Kidney (tissue), 14 donors: ENCODE measurements around the gene ENOX1. TPM values are rescaled to one million over a fixed set of nuclear protein-coding genes. Genes with fewer than 3 reads are reported as not detected.

Experiments used
- DNase-seq, 5 donors: peaks; one replicate each; pipeline ENCODE4 v3.0.0-alpha.2; 2013 to 2020
- FAIRE-seq: peaks from 2 replicates; lab custom pipeline; 2012; peaks lifted over from hg19 to GRCh38; lab: Jason Lieb, UNC
- H3K27ac ChIP-seq, 2 donors: one replicate each; pipeline ENCODE4 v1.7.0; 2013; ENCODE audit warnings: low read depth in 2 of 2, low read length in 2 of 2, inconsistent platforms in 1 of 2
- H3K27me3 ChIP-seq: one replicate; pipeline ENCODE4 v1.7.1; 2013; ENCODE audit warnings: low read length, inconsistent platforms; ENCODE audit not compliant: control insufficient read depth, insufficient read depth
- H3K36me3 ChIP-seq, 3 donors: one replicate each; pipeline versions ENCODE4 v1.7.0 to v1.7.1; 2013; ENCODE audit warnings: low read length in 3 of 3, control low read depth in 1 of 3, inconsistent platforms in 1 of 3; ENCODE audit not compliant: insufficient read depth in 3 of 3, control insufficient read depth in 2 of 3
- H3K4me1 ChIP-seq, 3 donors: one replicate each; pipeline versions ENCODE4 v1.7.0 to v1.7.1; 2013; ENCODE audit warnings: low read length in 3 of 3, inconsistent platforms in 1 of 3, low read depth in 1 of 3; ENCODE audit not compliant: control insufficient read depth in 2 of 3, insufficient read depth in 2 of 3
- H3K4me3 ChIP-seq, 3 donors: one replicate each; pipeline versions ENCODE4 v1.7.0 to v1.8.1; 2013; ENCODE audit warnings: low read length in 3 of 3, control low read depth in 1 of 3, inconsistent platforms in 1 of 3
- H3K9ac ChIP-seq, 3 donors: one replicate each; pipeline versions ENCODE4 v1.7.0 to v1.7.1; 2013; ENCODE audit warnings: low read length in 3 of 3, control low read depth in 1 of 3, inconsistent platforms in 1 of 3
- H3K9me3 ChIP-seq, 3 donors: one replicate each; pipeline versions ENCODE4 v1.7.0 to v1.7.1; 2013; ENCODE audit warnings: low read length in 3 of 3, control low read depth in 1 of 3, inconsistent platforms in 1 of 3; ENCODE audit not compliant: control insufficient read depth in 2 of 3, insufficient read depth in 1 of 3
- CTCF ChIP-seq: IDR thresholded peaks from 3 replicates; pipeline ENCODE4 v1.5.1; 2012; ENCODE audit warnings: mild to moderate bottlenecking, moderate library complexity, borderline replicate concordance; ENCODE audit not compliant: insufficient read depth; ENCODE audit errors: extremely low read depth
- intact Hi-C: fragments of 100-400 bp; cut with DNase I; formaldehyde crosslinking; loops from one replicate; pipeline ENCODE4 v1.11.1; 2022
- polyA plus RNA-seq: library from polyadenylated mRNA; stranded (reverse); fragments of 350-450 nt; fragmentation: Illumina TruSeq; extraction: RNeasy Lipid Tissue Mini Kit (QIAGEN cat#74804); gene quantifications from one replicate; pipeline ENCODE4 v1.2.3, GENCODE V29; 2014; ENCODE audit warnings: low read depth, low replicate concordance; ENCODE audit not compliant: insufficient read depth
- total RNA-seq: library from RNA; stranded (reverse); fragmentation: NEBNext Ultra II Directional; extraction: Animal tissue kit (Norgen Biotek cat#: 25700); gene quantifications from one replicate; pipeline ENCODE4 v1.2.1, GENCODE V29; 2021
- donor health status: control.
- donor health status: control.
- donor health status: control.
- donor health status: control.
- donor health status: control.
- donor health status: DM: yes; HTN: yes; CAD: no.
- donor health status: Normal renal cell carcinoma (clear cell type).

Gene ENOX1
- total and polyA plus RNA-seq, 2 donors from 2014 or later = 4.9 to 6.8 TPM

- DNase-seq (no peak), FAIRE-seq (no peak)
- intact Hi-C loops = no loop called here
Measured at GRCh38 chr13:43728421-43728820, 58.4 kb downstream of the ENOX1 start.

GRCh38 chr13:43727856-43728255 is 58.9 kb downstream of the ENOX1 start:
- H3K27me3 ChIP-seq = no peaks in the 10 kb centered on the region
- H3K4me3 ChIP-seq = no peak overlapping the region
- H3K4me1 ChIP-seq = no peaks in the 10 kb centered on the region
- DNase-seq = no peak
- H3K9ac ChIP-seq = no peak overlapping the region
- H3K27ac ChIP-seq = no peak overlapping the region
- intact Hi-C loops = no loop called here
- no peaks in the 10 kb centered on the region for H3K9me3 ChIP-seq
- H3K36me3 ChIP-seq = no peaks in the 10 kb centered on the region
- no peak for FAIRE-seq
- no peak for TF ChIP-seq CTCF

More at GRCh38 chr13:43728421-43728820, 58.4 kb downstream of the ENOX1 start:
- H3K9ac ChIP-seq = no peak overlapping the region
- H3K27me3 ChIP-seq = no peaks in the 10 kb centered on the region
- H3K9me3 ChIP-seq = no peaks in the 10 kb centered on the region
- no peaks in the 10 kb centered on the region for H3K36me3 ChIP-seq
- H3K4me1 ChIP-seq = no peaks in the 10 kb centered on the region
- H3K4me3 ChIP-seq = no peak overlapping the region
- TF ChIP-seq CTCF = no peak
- H3K27ac ChIP-seq = no peak overlapping the region

GRCh38 chr13:43725460-43725859 is 61.3 kb downstream of the ENOX1 start:
- intact Hi-C loops = no loop called here
- H3K4me1 ChIP-seq = no peaks in the 10 kb centered on the region
- no peak overlapping the region for H3K27ac ChIP-seq
- H3K9ac ChIP-seq = no peak overlapping the region
- H3K4me3 ChIP-seq = no peak overlapping the region
- H3K9me3 ChIP-seq = peaks cover 0 to 2% (median 0%) of the 10 kb centered on the region in 3 donors
- no peaks in the 10 kb centered on the region for H3K27me3 ChIP-seq
- no peak for TF ChIP-seq CTCF
- DNase-seq = no peak
- no peak for FAIRE-seq
- H3K36me3 ChIP-seq = no peaks in the 10 kb centered on the region
